Measurements from ENCODE around the gene OIT3. TPM values are rescaled to one million over a fixed set of nuclear protein-coding genes. Genes with fewer than 3 reads are reported as not detected.

Gene OIT3
- total RNA-seq, 1 donor from 2014 or later = not detected

DNA sequence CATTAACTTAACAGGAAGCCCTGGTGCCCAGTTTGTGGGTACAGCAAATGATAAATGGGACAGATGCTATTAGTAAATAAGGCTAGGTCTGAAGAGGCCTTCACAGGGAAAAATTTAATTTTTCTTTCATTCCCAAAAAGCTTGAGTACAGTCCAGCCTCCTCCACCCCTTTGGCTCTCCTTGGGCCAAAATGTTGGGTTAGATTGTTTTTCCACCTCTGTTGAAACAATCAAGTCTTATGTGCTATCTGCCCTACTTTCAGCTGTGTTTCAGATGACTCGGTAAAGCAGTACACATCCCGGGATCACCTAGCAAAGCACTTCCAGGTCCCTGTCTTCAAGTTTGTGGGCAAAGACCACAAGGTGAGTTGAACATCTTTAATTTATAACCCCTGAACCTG lies 36.7 kb downstream of the OIT3 start:
- H3K9me3 Mint-ChIP-seq = no peaks in the 10 kb centered on the region
- H3K4me1 Mint-ChIP-seq = no peaks in the 10 kb centered on the region

DNA sequence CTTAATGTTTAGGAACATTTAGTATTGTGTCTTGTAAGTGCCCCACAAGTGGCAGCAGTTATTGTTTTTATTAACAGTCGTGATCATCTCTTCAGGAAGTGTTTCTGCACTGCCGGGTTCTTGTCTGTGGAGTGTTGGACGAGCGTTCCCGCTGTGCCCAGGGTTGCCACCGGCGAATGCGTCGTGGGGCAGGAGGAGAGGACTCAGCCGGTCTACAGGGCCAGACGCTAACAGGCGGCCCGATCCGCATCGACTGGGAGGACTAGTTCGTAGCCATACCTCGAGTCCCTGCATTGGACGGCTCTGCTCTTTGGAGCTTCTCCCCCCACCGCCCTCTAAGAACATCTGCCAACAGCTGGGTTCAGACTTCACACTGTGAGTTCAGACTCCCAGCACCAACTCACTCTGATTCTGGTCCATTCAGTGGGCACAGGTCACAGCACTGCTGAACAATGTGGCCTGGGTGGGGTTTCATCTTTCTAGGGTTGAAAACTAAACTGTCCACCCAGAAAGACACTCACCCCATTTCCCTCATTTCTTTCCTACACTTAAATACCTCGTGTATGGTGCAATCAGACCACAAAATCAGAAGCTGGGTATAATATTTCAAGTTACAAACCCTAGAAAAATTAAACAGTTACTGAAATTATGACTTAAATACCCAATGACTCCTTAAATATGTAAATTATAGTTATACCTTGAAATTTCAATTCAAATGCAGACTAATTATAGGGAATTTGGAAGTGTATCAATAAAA lies 38.9 kb downstream of the OIT3 start:
- H3K4me3 Mint-ChIP-seq = no peak overlapping the region
- TF ChIP-seq, protein P1, sequence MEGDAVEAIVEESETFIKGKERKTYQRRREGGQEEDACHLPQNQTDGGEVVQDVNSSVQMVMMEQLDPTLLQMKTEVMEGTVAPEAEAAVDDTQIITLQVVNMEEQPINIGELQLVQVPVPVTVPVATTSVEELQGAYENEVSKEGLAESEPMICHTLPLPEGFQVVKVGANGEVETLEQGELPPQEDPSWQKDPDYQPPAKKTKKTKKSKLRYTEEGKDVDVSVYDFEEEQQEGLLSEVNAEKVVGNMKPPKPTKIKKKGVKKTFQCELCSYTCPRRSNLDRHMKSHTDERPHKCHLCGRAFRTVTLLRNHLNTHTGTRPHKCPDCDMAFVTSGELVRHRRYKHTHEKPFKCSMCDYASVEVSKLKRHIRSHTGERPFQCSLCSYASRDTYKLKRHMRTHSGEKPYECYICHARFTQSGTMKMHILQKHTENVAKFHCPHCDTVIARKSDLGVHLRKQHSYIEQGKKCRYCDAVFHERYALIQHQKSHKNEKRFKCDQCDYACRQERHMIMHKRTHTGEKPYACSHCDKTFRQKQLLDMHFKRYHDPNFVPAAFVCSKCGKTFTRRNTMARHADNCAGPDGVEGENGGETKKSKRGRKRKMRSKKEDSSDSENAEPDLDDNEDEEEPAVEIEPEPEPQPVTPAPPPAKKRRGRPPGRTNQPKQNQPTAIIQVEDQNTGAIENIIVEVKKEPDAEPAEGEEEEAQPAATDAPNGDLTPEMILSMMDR (IDR thresholded peaks at IDR 0.05) = no peak
- no peak for DNase-seq
- H3K4me1 Mint-ChIP-seq = no peaks in the 10 kb centered on the region
- no peaks in the 10 kb centered on the region for H3K36me3 Mint-ChIP-seq (ENCODE audit: low read depth)
- no peak for ATAC-seq (ENCODE audit: low read depth)
- H3K27me3 Mint-ChIP-seq = peaks cover 9% of the 10 kb centered on the region
- no peaks in the 10 kb centered on the region for H3K9me3 Mint-ChIP-seq
- H3K27ac Mint-ChIP-seq = no peak overlapping the region
- CTCF ChIA-PET = no interaction called here
- intact Hi-C loops (cut with micrococcal nuclease) = no loop called here
- POLR2A ChIA-PET = no interaction called here

More for the DNA sequence above, 36.7 kb downstream of the OIT3 start:
- no peak for ATAC-seq (ENCODE audit: low read depth)
- CTCF ChIA-PET = no interaction called here
- no peak overlapping the region for H3K27ac Mint-ChIP-seq
- H3K36me3 Mint-ChIP-seq (ENCODE audit: low read depth) = no peaks in the 10 kb centered on the region
- no peaks in the 10 kb centered on the region for H3K27me3 Mint-ChIP-seq
- TF ChIP-seq, protein P1 (IDR thresholded peaks at IDR 0.05) = no peak
- H3K4me3 Mint-ChIP-seq = no peak overlapping the region
- intact Hi-C loops (cut with micrococcal nuclease) = no loop called here
- POLR2A ChIA-PET = no interaction called here
- DNase-seq = no peak

DNA sequence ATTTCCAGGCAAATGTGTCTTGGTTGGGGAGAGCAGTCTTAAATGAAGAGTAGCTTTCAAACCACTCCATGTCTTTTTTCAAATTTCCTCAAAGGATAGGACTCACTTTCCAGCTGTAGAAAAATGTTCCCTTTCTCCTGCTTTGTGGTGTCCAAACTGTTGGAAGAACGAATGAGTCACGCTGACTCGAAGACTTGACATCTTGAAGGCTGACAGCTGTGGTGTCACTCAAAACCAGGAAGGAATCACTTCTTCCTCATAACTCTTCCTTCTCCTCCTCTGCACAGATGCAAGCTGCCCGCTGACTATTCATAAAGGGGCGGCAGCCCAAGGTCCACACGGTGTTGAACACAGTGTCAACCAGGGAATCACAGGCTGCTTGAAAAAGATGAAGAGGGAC lies 41.8 kb downstream of the OIT3 start:
- ATAC-seq (ENCODE audit: low read depth) (no peak), DNase-seq (no peak)
- no peaks in the 10 kb centered on the region for H3K36me3 Mint-ChIP-seq (ENCODE audit: low read depth)
- POLR2A ChIA-PET = no interaction called here
- H3K4me1 Mint-ChIP-seq = no peaks in the 10 kb centered on the region
- H3K9me3 Mint-ChIP-seq = no peaks in the 10 kb centered on the region
- TF ChIP-seq, protein P1 (IDR thresholded peaks at IDR 0.05) = no peak
- CTCF ChIA-PET = no interaction called here
- intact Hi-C loops (cut with micrococcal nuclease) = no loop called here
- H3K4me3 Mint-ChIP-seq = no peak overlapping the region
- H3K27ac Mint-ChIP-seq = no peak overlapping the region
- peaks cover 9% of the 10 kb centered on the region for H3K27me3 Mint-ChIP-seq

DNA sequence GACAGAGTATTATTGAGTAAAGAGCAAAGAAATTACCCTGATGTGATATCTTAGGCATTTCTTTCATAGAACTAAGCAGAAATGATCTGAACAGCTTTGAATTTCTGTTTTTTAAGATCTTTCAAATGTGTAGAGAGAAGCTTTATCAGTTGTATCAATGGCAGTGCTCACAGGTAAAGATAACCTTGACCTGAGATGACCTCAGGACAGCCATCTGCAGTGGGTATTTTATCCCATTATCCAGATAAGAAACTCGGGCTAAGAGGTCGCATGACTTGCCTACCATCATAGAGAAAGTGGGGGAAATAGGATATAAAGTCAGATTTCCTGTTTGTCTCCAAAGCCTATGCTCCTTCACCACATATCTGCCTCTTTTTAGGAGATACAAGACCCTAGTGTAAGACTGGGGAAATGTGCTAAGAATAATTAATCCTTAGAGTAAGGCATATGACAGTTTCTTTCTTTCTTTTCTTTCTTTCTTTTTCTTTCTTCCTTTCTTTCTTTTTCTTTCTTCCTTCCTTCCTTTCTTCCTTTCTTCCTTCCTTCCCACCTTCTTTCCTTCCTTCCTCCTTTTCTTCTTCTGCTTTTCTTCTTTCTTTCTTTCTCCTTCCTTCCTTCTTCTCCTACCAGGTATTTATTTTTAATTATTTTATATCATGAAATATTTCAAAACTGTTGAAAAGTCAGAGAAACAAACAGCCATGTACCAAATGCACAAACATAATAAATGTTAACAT lies 50.1 kb downstream of the OIT3 start:
- no peak for DNase-seq
- Mint-ChIP-seq H3K36me3 (ENCODE audit: low read depth) (no peaks in the 10 kb centered on the region), H3K27ac (no peak overlapping the region), H3K4me1 (no peaks in the 10 kb centered on the region), H3K27me3 (peaks cover 7% of the 10 kb centered on the region), H3K9me3 (no peaks in the 10 kb centered on the region), H3K4me3 (no peak overlapping the region)
- POLR2A ChIA-PET = no interaction called here
- intact Hi-C loops (cut with micrococcal nuclease) = no loop called here
- TF ChIP-seq, protein P1 (IDR thresholded peaks at IDR 0.05) = no peak
- ATAC-seq (ENCODE audit: low read depth) = no peak
- CTCF ChIA-PET = no interaction called here

DNA sequence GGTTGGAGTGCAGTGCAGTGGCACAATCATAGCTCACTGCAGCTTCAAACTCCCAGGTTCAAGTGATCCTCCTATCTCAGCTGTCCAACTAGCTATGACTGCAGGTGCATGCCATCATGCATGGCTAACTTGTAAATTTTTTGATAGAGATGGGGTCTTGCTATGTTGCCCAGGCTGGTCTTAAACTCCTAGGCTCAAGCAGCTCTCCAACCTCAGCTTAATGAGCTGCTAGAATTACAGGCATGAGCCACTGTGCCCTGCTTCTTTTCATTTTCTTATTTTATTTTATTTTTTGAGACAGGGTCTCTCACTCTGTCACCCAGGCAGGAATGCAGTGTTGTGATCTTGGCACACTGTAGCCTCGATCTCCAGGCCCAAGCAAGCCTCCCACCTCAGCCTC lies 53.4 kb downstream of the OIT3 start:
- ATAC-seq (ENCODE audit: low read depth) = no peak
- Mint-ChIP-seq H3K4me1 (no peaks in the 10 kb centered on the region), H3K4me3 (no peak overlapping the region), H3K36me3 (ENCODE audit: low read depth) (no peaks in the 10 kb centered on the region), H3K27ac (no peak overlapping the region), H3K27me3 (peaks cover 9% of the 10 kb centered on the region), H3K9me3 (no peaks in the 10 kb centered on the region)
- intact Hi-C loops (cut with micrococcal nuclease) = no loop called here
- ChIA-PET POLR2A (no interaction called here), CTCF (no interaction called here)
- TF ChIP-seq, protein P1 (IDR thresholded peaks at IDR 0.05) = no peak
- DNase-seq = no peak
